Nephron (organoid): ENCODE measurements around the gene ODAD3.

Experiments
- H3K27ac Mint-ChIP-seq, 3 experiments: 2 replicates each; pipeline ENCODE4 v1.8.0; 2020; ENCODE audit warnings: mixed read lengths in 3 of 3, mild to moderate bottlenecking in 2 of 3, moderate library complexity in 1 of 3
- H3K27me3 Mint-ChIP-seq: 2 replicates; pipeline ENCODE4 v1.8.0; 2021; ENCODE audit warnings: low read depth, mild to moderate bottlenecking, moderate library complexity, mixed read lengths
- H3K36me3 Mint-ChIP-seq: 2 replicates; pipeline ENCODE4 v1.8.0; 2020; ENCODE audit warnings: low read depth, mixed read lengths
- H3K4me1 Mint-ChIP-seq: 2 replicates; pipeline ENCODE4 v1.8.0; 2020; ENCODE audit warnings: mixed read lengths
- H3K4me3 Mint-ChIP-seq, 3 experiments: 2 replicates each; pipeline ENCODE4 v1.8.0; 2020; ENCODE audit warnings: mild to moderate bottlenecking in 3 of 3, mixed read lengths in 3 of 3, moderate library complexity in 2 of 3
- H3K9me3 Mint-ChIP-seq: 2 replicates; pipeline ENCODE4 v1.8.0; 2020; ENCODE audit warnings: mixed read lengths
- TF ChIP-seq, protein P1 (sequence below), 3 experiments: fragments of 200-600 bp; sonication (generic); IDR thresholded peaks; one replicate each; pipeline ENCODE4 v1.5.0; 2021; ENCODE audit warnings: antibody characterized with exemption in 3 of 3; ENCODE audit not compliant: unreplicated experiment in 3 of 3

Gene ODAD3

DNA sequence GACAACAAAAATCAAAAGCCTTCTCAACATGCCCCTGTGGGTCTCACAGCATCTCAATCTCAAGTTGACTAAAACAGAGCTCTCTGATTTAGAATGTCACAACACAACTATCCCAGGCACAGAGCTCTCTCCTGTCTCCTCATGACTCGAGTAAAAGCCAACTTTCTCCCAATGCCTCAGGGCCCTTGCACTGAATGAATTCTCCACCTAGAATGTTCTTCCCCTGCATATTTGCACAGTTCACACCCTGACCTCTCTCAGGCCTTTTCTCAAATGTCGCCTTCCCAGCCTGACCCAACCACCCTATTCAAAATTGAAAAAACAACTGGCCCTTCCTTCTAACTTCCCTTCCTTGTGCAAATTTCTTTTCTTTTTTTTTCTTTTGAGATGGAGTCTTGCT is 64.2 kb downstream of the ODAD3 start:
- Mint-ChIP-seq H3K4me1 (no peaks in the 10 kb centered on the region), H3K36me3 (no peaks in the 10 kb centered on the region), H3K27ac (no peak overlapping the region), H3K4me3 (no peak overlapping the region), H3K9me3 (no peaks in the 10 kb centered on the region), H3K27me3 (no peaks in the 10 kb centered on the region)
- TF ChIP-seq, protein P1, sequence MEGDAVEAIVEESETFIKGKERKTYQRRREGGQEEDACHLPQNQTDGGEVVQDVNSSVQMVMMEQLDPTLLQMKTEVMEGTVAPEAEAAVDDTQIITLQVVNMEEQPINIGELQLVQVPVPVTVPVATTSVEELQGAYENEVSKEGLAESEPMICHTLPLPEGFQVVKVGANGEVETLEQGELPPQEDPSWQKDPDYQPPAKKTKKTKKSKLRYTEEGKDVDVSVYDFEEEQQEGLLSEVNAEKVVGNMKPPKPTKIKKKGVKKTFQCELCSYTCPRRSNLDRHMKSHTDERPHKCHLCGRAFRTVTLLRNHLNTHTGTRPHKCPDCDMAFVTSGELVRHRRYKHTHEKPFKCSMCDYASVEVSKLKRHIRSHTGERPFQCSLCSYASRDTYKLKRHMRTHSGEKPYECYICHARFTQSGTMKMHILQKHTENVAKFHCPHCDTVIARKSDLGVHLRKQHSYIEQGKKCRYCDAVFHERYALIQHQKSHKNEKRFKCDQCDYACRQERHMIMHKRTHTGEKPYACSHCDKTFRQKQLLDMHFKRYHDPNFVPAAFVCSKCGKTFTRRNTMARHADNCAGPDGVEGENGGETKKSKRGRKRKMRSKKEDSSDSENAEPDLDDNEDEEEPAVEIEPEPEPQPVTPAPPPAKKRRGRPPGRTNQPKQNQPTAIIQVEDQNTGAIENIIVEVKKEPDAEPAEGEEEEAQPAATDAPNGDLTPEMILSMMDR (IDR thresholded peaks at IDR 0.05; ENCODE audit: unreplicated experiment in 3 of 3), result no peak
